ENCODE data around the gene DNAJB4.
"Not testable (repeated sequence)": the region's sequence is repeated elsewhere in the genome, so short reads cannot be mapped to it uniquely, and the experiment has no call there.

DNA sequence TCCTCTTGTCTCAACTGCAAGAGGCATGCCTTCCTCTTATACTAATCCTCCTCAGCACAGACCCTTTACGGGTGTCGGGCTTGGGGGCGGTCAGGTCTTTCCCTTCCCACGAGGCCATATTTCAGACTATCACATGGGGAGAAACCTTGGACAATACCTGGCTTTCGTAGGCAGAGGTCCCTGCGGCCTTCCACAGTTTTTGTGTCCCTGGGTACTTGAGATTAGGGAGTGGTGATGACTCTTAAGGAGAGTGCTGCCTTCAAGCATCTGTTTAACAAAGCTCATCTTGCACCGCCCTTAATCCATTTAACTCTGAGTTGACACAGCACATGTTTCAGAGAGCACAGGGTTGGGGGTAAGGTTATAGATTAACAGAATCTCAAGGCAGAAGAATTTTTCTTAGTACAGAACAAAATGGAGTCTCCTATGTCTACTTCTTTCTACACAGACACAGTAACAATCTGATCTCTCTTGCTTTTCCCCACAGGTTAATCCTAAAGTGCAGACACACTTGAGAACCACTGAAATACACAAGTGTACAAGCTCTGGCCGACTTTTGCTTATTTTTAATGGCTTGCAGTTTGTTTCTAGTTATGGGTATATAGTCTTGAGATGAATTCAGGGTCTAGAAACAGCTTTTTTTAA lies 21.3 kb upstream of the DNAJB4 start:
- TF ChIP-seq, protein P1, sequence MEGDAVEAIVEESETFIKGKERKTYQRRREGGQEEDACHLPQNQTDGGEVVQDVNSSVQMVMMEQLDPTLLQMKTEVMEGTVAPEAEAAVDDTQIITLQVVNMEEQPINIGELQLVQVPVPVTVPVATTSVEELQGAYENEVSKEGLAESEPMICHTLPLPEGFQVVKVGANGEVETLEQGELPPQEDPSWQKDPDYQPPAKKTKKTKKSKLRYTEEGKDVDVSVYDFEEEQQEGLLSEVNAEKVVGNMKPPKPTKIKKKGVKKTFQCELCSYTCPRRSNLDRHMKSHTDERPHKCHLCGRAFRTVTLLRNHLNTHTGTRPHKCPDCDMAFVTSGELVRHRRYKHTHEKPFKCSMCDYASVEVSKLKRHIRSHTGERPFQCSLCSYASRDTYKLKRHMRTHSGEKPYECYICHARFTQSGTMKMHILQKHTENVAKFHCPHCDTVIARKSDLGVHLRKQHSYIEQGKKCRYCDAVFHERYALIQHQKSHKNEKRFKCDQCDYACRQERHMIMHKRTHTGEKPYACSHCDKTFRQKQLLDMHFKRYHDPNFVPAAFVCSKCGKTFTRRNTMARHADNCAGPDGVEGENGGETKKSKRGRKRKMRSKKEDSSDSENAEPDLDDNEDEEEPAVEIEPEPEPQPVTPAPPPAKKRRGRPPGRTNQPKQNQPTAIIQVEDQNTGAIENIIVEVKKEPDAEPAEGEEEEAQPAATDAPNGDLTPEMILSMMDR (IDR thresholded peaks at IDR 0.05), result not testable (repeated sequence)
- not testable (repeated sequence) for TF ChIP-seq EZH2phosphoT487, EZH2 (IDR thresholded peaks at IDR 0.05)
